Adipose tissue (tissue), 3 donors: ENCODE results near the gene TEX264. TPM values are rescaled to one million over a fixed set of nuclear protein-coding genes. Genes with fewer than 3 reads are reported as not detected.
"Not testable (repeated sequence)": the region's sequence is repeated elsewhere in the genome, so short reads cannot be mapped to it uniquely, and the experiment has no call there.

ENCODE experiments used
- H3K27ac ChIP-seq: one replicate; pipeline ENCODE4 v1.5.1; 2013; ENCODE audit warnings: low read depth, low read length
- WGBS, 3 donors: extraction: QIAGEN DNeasy Blood & Tissue Kit; methylation state at CpG; one replicate each; pipeline ENCODE4 v1.1.7; 2013; 5-methylcytosine and 5-hydroxymethylcytosine counted together
- polyA plus RNA-seq, 3 donors: library from polyadenylated mRNA; stranded (reverse); fragments of 200-250 nt; gene quantifications; one replicate each; pipeline ENCODE4 v1.2.3, GENCODE V29; 2013
- donor health status: healthy with polysubstance abuse.
- donor health status: Bipolar disorder and iron deficiency.
- donor health status: healthy.

TEX264 gene
- polyA plus RNA-seq, 3 donors, result 47.3 to 57.1 (median 48.4) TPM

GRCh38 chr3:51729042-51729633 lies 58.1 kb downstream of the TEX264 start:
- H3K27ac ChIP-seq, result no peak overlapping the region

GRCh38 chr3:51733859-51734571 lies 63.0 kb downstream of the TEX264 start:
- no peak overlapping the region for H3K27ac ChIP-seq
- WGBS, 3 donors, result 81 to 93% (median 87%) methylated on average over 4 of the region's 4 CpGs

- 17 to 51% (median 47%) methylated on average over 3 of the region's 3 CpGs for WGBS, 3 donors
- H3K27ac ChIP-seq, result no peak overlapping the region
These were observed 63.5 kb downstream of the TEX264 start for GRCh38 chr3:51734572-51734907.

GRCh38 chr3:51735039-51735438 lies 64.0 kb downstream of the TEX264 start:
- WGBS, 3 donors, result 48 to 86% (median 79%) methylated on average over 3 of the region's 3 CpGs
- H3K27ac ChIP-seq, result no peak overlapping the region

GRCh38 chr3:51735950-51736349 lies 64.9 kb downstream of the TEX264 start:
- 81 to 82% (median 82%) methylated on average over 2 of the region's 2 CpGs for WGBS, 3 donors
- H3K27ac ChIP-seq, result no peak overlapping the region

GRCh38 chr3:51739110-51739509 lies 68.1 kb downstream of the TEX264 start:
- H3K27ac ChIP-seq, result no peak overlapping the region
- WGBS, 3 donors, result 44 to 59% (median 46%) methylated on average over 4 of the region's 4 CpGs

- H3K27ac ChIP-seq, result not testable (repeated sequence)
- WGBS, 3 donors, result 78 to 87% (median 84%) methylated on average over 3 of the region's 3 CpGs
These were observed 71.3 kb downstream of the TEX264 start for GRCh38 chr3:51742320-51742719.

GRCh38 chr3:51742978-51743377 lies 71.9 kb downstream of the TEX264 start:
- WGBS, 3 donors, result 39 to 62% (median 56%) methylated on average over 4 of the region's 4 CpGs
- not testable (repeated sequence) for H3K27ac ChIP-seq

- no peak overlapping the region for H3K27ac ChIP-seq
These were observed 76.8 kb downstream of the TEX264 start for GRCh38 chr3:51747840-51748239.

- WGBS, 3 donors, result 53 to 70% (median 66%) methylated on average over 1 of the region's 1 CpG
- no peak overlapping the region for H3K27ac ChIP-seq
These were observed 77.3 kb downstream of the TEX264 start for GRCh38 chr3:51748327-51748726.

GRCh38 chr3:51750878-51751277 lies 79.8 kb downstream of the TEX264 start:
- H3K27ac ChIP-seq, result no peak overlapping the region
- WGBS, 3 donors, result 95 to 100% (median 98%) methylated on average over 1 of the region's 1 CpG

GRCh38 chr3:51751287-51751686 lies 80.2 kb downstream of the TEX264 start:
- WGBS, 3 donors, result 89 to 100% (median 89%) methylated on average over 2 of the region's 2 CpGs
- no peak overlapping the region for H3K27ac ChIP-seq

Other genes starting within 250 kb of the TEX264 start
- gene DCAF1, start 171.2 kb upstream of the TEX264 start, polyA plus RNA-seq, result 10 to 100 TPM in 1 of 3 donors, 1 to 10 TPM in 2; 6.3 to 14.3 (median 9.4) TPM
- 1 to 10 TPM; 2.2 to 6.6 (median 4.6) TPM for gene RAD54L2, start 132.5 kb upstream of the TEX264 start, polyA plus RNA-seq
- gene GRM2, start 35.8 kb downstream of the TEX264 start, polyA plus RNA-seq, result under 1 TPM; 0.14 to 0.22 (median 0.21) TPM
- gene IQCF6, start 108.0 kb downstream of the TEX264 start, polyA plus RNA-seq, result not detected
- not detected for gene IQCF2, start 190.4 kb downstream of the TEX264 start, polyA plus RNA-seq
- not detected for gene IQCF5, start 204.3 kb downstream of the TEX264 start, polyA plus RNA-seq
- not detected for gene IQCF1, start 232.1 kb downstream of the TEX264 start, polyA plus RNA-seq